Neural progenitor cell (in vitro differentiated cells): ENCODE data around the gene LRWD1. TPM values are rescaled to one million over a fixed set of nuclear protein-coding genes. Genes with fewer than 3 reads are reported as not detected.

Source experiments
- DNase-seq: peaks from one replicate; pipeline ENCODE4 v3.0.0-alpha.2; 2016; ENCODE audit warnings: low spot score
- H2AFZ ChIP-seq: fragments of 200-600 bp; sonication (generic); replicated peaks from 2 replicates; pipeline ENCODE4 v1.6.1; 2016; ENCODE audit warnings: antibody characterized with exemption
- H3F3A ChIP-seq: fragments of 200-600 bp; sonication (generic); 2 replicates; pipeline ENCODE4 v1.6.1; 2016; ENCODE audit warnings: antibody characterized with exemption, low read depth
- H3K27ac ChIP-seq: fragments of 200-600 bp; sonication (generic); 2 replicates; pipeline ENCODE4 v1.5.1; 2016; ENCODE audit warnings: mild to moderate bottlenecking
- H3K27me3 ChIP-seq: fragments of 200-600 bp; sonication (generic); 2 replicates; pipeline ENCODE4 v1.6.1; 2016; ENCODE audit warnings: mild to moderate bottlenecking, moderate library complexity
- H3K36me3 ChIP-seq: fragments of 200-600 bp; sonication (generic); 2 replicates; pipeline ENCODE4 v1.5.1; 2016
- H3K4me1 ChIP-seq: fragments of 200-600 bp; sonication (generic); 2 replicates; pipeline ENCODE4 v1.6.1; 2016; ENCODE audit warnings: mixed run types
- H3K4me2 ChIP-seq: fragments of 200-600 bp; sonication (generic); 2 replicates; pipeline ENCODE4 v1.6.1; 2016
- H3K4me3 ChIP-seq: fragments of 200-600 bp; sonication (generic); 2 replicates; pipeline ENCODE4 v1.5.1; 2016
- H3K79me2 ChIP-seq: fragments of 200-600 bp; sonication (generic); 2 replicates; pipeline ENCODE4 v1.6.1; 2016; ENCODE audit warnings: low read depth
- H3K9ac ChIP-seq: fragments of 200-600 bp; sonication (generic); 2 replicates; pipeline ENCODE4 v1.6.1; 2016
- H3K9me3 ChIP-seq: fragments of 200-600 bp; sonication (generic); 2 replicates; pipeline ENCODE4 v1.5.1; 2016; ENCODE audit warnings: low read depth
- H4K20me1 ChIP-seq: fragments of 200-600 bp; sonication (generic); 2 replicates; pipeline ENCODE4 v1.6.1; 2016; ENCODE audit warnings: low read depth
- H3K27ac Mint-ChIP-seq: 3 replicates; pipeline ENCODE4 v1.8.0; 2021; ENCODE audit warnings: mixed read lengths
- H3K27me3 Mint-ChIP-seq: 2 replicates; pipeline ENCODE4 v1.8.0; 2022; ENCODE audit warnings: low read depth, mild to moderate bottlenecking, inconsistent platforms, moderate library complexity, mixed read lengths; ENCODE audit not compliant: insufficient read depth
- H3K36me3 Mint-ChIP-seq: 3 replicates; pipeline ENCODE4 v1.8.0; 2021; ENCODE audit warnings: mixed read lengths
- H3K4me1 Mint-ChIP-seq: 3 replicates; pipeline ENCODE4 v1.8.0; 2021; ENCODE audit warnings: mixed read lengths
- H3K4me3 Mint-ChIP-seq: 3 replicates; pipeline ENCODE4 v1.8.0; 2021; ENCODE audit warnings: mild to moderate bottlenecking, moderate library complexity, mixed read lengths
- H3K9me3 Mint-ChIP-seq: 3 replicates; pipeline ENCODE4 v1.8.0; 2020; ENCODE audit warnings: mixed read lengths
- CTCF ChIP-seq: fragments of 200-600 bp; sonication (generic); IDR thresholded peaks from 2 replicates; pipeline ENCODE4 v1.5.1; 2017; ENCODE audit warnings: antibody characterized with exemption, mild to moderate bottlenecking
- EZH2 ChIP-seq: fragments of 200-600 bp; sonication (generic); IDR thresholded peaks from 2 replicates; pipeline ENCODE4 v1.6.1; 2017; ENCODE audit warnings: antibody characterized with exemption, mild to moderate bottlenecking, moderate library complexity
- EZH2phosphoT487 ChIP-seq: fragments of 200-600 bp; sonication (generic); IDR thresholded peaks from 2 replicates; pipeline ENCODE4 v1.6.1; 2017; ENCODE audit warnings: antibody characterized with exemption
- total RNA-seq: library from RNA; depleted of rRNA; stranded (reverse); fragments of >200 nt; gene quantifications from 2 replicates; pipeline ENCODE4 v1.2.3, GENCODE V29; 2015; ENCODE audit warnings: low replicate concordance

The LRWD1 gene
- total RNA-seq, 1 donor from 2014 or later = 16.9 TPM

GRCh38 chr7:102444961-102445673, 19.7 kb upstream of the LRWD1 start:
- Histone ChIP-seq H3K27ac (no peak overlapping the region), H3K79me2 (no peaks in the 10 kb centered on the region), H3K9ac (no peak overlapping the region), H2AFZ (no peak overlapping the region), H3K4me2 (no peak overlapping the region), H3F3A (peaks cover 6% of the 10 kb centered on the region), H3K9me3 (no peaks in the 10 kb centered on the region), H3K27me3 (no peaks in the 10 kb centered on the region), H3K4me3 (no peak overlapping the region), H3K36me3 (no peaks in the 10 kb centered on the region), H4K20me1 (no peaks in the 10 kb centered on the region), H3K4me1 (no peaks in the 10 kb centered on the region)
- no peak for DNase-seq
- Mint-ChIP-seq H3K27me3 (peaks cover 2% of the 10 kb centered on the region), H3K4me3 (no peak overlapping the region), H3K4me1 (peaks cover 5% of the 10 kb centered on the region), H3K9me3 (no peaks in the 10 kb centered on the region), H3K36me3 (peaks cover 16% of the 10 kb centered on the region), H3K27ac (no peak overlapping the region)
- no peak for TF ChIP-seq EZH2
- no peak for TF ChIP-seq CTCF
- TF ChIP-seq EZH2phosphoT487 = no peak

GRCh38 chr7:102445674-102446071, 19.1 kb upstream of the LRWD1 start:
- no peaks in the 10 kb centered on the region for H3K4me1 ChIP-seq
- Mint-ChIP-seq H3K9me3 (no peaks in the 10 kb centered on the region), H3K4me1 (peaks cover 5% of the 10 kb centered on the region), H3K36me3 (peaks cover 16% of the 10 kb centered on the region), H3K4me3 (no peak overlapping the region), H3K27me3 (peaks cover 2% of the 10 kb centered on the region), H3K27ac (no peak overlapping the region)
- no peak overlapping the region for H3K4me3 ChIP-seq
- no peak overlapping the region for H2AFZ ChIP-seq
- no peak for DNase-seq
- H3K27ac ChIP-seq = no peak overlapping the region
- no peak overlapping the region for H3K9ac ChIP-seq
- no peak overlapping the region for H3K4me2 ChIP-seq
- no peaks in the 10 kb centered on the region for H3K79me2 ChIP-seq
- H3F3A ChIP-seq = peaks cover 4% of the 10 kb centered on the region
- no peaks in the 10 kb centered on the region for H3K27me3 ChIP-seq
- TF ChIP-seq EZH2phosphoT487 = no peak
- TF ChIP-seq EZH2 = no peak
- no peak for TF ChIP-seq CTCF
- H4K20me1 ChIP-seq = no peaks in the 10 kb centered on the region
- no peaks in the 10 kb centered on the region for H3K36me3 ChIP-seq
- H3K9me3 ChIP-seq = no peaks in the 10 kb centered on the region

GRCh38 chr7:102446387-102447156, 18.2 kb upstream of the LRWD1 start:
- peaks cover 2% of the 10 kb centered on the region for H3K27me3 Mint-ChIP-seq
- H3K27ac Mint-ChIP-seq = no peak overlapping the region
- H3K4me3 Mint-ChIP-seq = no peak overlapping the region
- no peaks in the 10 kb centered on the region for H3K9me3 Mint-ChIP-seq
- Histone ChIP-seq H3K4me2 (no peak overlapping the region), H3K27ac (no peak overlapping the region), H3K9ac (no peak overlapping the region), H3F3A (peaks cover 5% of the 10 kb centered on the region), H3K9me3 (no peaks in the 10 kb centered on the region), H3K4me1 (peaks cover 4% of the 10 kb centered on the region), H4K20me1 (no peaks in the 10 kb centered on the region), H3K27me3 (no peaks in the 10 kb centered on the region), H3K36me3 (no peaks in the 10 kb centered on the region), H3K79me2 (no peaks in the 10 kb centered on the region), H2AFZ (no peak overlapping the region), H3K4me3 (no peak overlapping the region)
- peaks cover 4% of the 10 kb centered on the region for H3K4me1 Mint-ChIP-seq
- peaks cover 14% of the 10 kb centered on the region for H3K36me3 Mint-ChIP-seq
- no peak for DNase-seq
- TF ChIP-seq EZH2 = no peak
- no peak for TF ChIP-seq EZH2phosphoT487
- TF ChIP-seq CTCF = no peak
